GM18861 (cell line): ENCODE measurements around the gene SLC34A1.
"Not testable (repeated sequence)": the region's sequence is repeated elsewhere in the genome, so short reads cannot be mapped to it uniquely, and the experiment has no call there.

ENCODE experiments used
- ATAC-seq: cut with Tn5 transposase; IDR thresholded peaks from one replicate; pipeline ENCODE4 v1.9.1; 2021; ENCODE audit not compliant: unreplicated experiment

The SLC34A1 gene

DNA sequence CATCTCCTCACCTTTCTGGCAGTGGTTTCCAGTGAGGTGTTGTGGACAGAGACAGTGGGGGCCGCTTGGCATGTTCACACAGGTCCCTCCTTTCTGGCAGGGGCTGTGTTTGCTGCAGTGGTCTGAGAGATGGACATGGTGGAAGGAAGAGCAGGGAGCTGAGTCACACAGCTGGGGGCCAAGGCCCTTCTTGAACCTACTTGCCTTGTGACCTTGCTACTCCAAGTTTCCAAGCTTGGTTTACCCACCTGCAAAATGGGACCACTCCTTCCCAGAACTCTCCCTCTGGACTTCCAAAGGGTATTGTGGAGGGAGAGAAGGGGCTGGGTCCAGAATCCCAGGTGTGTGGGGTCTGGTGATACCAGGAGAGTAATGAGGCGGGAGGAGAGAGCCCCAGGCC lies 21.1 kb downstream of the SLC34A1 start:
- ATAC-seq: no peak

DNA sequence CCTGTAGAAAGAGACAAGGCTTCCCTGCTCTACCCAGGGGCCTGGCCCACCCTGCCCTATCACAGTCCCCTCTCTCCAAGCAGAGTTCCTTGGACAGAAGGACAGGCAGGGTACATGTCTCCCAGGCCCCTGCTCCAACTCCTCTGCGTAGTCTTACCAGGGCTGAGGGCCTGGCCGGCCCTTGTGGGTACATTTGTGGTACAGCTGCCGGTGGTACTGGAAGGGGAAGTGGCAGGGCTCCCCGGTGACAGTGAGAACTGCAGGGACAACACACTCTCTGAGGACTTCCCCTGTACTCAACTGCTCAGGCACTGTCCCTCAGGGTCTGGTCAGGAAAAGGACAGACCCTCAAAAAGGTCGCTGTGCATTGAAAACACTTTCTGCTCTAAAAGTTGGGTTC lies 21.6 kb downstream of the SLC34A1 start:
- no peak for ATAC-seq

DNA sequence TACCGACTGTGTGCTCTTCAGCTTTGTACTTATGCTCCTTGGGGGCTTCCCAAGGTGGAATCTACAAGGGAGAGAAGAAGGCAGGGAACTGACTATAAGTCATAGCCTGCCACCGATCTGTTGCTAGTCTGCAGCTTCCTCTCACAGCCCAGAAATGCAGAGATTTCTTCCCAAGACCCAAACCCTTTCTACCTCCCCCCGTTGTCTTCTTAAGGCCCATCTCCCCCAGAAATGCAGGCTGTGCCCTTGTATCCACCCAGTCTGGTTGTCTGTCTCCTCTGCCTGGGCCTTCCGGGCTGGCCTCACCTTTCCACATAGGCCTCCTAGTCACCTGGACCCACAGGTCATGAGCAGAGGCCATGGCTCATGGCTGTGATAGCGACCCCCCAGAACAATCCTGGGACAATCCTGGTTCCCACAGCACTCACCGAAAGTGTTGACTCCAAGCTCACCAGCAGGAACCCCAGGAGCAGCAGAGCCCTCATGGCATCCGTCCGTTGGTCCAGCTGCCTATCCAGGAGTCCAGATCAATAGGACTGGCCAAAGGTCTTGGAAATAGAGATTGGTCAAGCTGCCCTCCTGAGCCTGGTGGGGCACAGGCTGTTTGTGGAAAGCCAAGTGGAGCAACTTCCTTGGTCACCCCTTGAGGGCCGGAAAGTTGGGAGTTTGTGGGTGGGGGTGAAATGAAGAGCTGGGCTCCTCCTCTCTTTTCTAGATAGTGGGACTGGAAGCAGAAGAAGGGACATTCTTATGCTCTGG lies 25.0 kb downstream of the SLC34A1 start, which contains the start of gene F12:
Gene F12 (minus strand): TSS at position 522 of the 759 bp plus-strand sequence. CDS start 37 bp downstream, at position 485.
- ATAC-seq: no peak

DNA sequence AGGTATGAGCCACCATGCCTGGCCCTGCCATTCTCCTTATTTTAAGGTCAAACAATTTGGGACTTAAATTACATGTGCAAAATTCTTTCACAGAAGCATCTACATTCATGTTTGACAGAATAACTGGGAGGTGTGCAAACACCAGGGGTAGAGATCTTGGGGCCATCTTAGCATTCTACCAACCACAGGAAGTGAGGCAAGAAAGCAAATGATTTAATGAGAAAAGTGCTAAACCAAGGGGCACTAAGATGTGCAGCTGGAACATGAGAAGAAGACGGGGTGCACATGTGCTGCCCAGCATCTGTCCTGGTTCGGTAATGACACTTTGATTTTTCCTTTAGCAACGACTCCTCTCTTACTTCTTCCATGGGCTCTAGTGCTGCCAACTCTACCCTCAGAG lies 26.3 kb downstream of the SLC34A1 start:
- no peak for ATAC-seq

DNA sequence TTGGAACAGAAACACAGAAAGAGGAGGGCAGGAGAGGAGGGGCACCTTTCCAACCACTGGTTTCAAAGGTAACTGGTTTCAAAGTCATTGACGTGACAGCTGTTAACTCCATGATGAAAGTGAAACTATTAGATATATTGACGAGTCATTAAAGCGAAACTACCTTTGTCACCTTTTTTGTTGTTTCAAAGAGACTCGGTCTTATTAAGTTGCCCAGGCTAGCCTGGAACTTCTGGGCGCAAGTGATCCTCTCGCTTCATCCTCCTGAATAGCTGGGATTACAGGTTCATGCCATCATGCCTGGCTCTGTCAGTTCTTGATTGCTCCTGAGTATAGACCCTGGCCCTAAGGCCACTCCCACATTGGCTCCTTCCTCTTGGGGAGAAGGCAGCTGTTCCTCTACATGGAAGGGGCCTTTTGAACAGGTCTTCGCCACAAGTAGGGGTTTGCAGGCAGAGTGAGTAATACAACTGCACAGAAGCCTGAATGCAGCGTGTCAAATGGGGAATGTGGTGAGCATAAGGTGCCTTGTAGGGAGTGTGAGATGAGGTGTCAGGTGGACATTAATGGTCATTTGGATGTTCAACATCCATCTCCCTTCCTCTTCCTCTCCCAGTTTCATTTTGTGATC lies 28.5 kb downstream of the SLC34A1 start:
- peak; percentile 71 for ATAC-seq

DNA sequence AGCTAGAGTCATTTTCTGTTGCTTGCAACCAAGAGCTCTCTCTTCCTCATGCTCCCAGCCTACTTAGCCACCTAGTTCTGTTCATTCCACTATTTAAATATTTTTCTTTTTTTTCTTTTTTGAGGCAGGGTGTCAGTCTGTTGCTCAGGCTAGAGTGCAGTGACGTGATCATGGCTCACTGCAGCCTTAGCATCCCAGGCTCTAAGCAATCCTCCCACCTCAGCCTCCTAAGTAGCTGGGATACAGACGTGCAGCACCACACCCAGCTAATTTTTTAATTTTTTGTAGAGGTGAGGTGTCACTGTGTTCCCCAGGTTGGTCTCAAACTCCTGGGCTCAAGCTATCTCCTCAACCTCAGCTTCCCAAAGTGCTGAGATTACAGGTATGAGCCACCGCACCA lies 30.2 kb downstream of the SLC34A1 start:
- ATAC-seq: no peak

DNA sequence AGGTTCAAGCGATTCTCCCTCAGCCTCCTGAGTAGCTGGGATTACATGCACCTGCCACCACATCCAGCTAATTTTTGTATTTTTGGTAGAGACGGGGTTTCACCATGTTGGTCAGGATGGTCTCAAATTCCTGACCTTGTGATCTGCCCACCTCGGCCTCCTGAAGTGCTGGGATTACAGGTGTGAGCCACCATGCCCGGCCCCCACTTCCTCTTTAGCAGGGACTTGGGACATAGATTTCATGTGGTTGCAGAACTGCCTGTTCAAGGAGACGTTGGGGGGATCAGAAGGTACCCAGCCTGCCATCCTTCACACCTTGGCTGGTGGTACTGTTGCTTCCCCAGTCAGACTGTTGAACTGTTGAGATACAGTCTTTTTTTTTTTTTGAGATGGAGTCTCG lies 32.8 kb downstream of the SLC34A1 start:
- not testable (repeated sequence) for ATAC-seq

DNA sequence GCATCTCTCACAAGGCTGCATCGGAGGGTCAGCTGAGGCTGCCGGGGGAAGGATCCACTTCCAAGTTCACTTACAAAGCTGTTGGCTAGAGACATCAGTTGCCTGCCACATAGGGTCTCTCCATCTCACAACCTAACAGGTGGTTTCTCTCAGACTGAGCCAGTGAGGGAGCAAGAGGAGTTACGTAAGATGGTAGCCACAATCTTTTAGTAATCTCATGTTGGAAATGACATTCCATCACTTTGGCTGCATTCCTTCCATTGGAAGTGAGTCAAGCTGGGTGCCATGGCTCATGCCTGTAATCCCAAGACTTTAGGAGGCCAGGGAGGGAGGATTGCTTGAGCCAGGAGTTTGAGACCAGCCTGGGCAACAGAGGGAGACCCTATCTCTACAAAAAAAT lies 34.8 kb downstream of the SLC34A1 start:
- no peak for ATAC-seq

DNA sequence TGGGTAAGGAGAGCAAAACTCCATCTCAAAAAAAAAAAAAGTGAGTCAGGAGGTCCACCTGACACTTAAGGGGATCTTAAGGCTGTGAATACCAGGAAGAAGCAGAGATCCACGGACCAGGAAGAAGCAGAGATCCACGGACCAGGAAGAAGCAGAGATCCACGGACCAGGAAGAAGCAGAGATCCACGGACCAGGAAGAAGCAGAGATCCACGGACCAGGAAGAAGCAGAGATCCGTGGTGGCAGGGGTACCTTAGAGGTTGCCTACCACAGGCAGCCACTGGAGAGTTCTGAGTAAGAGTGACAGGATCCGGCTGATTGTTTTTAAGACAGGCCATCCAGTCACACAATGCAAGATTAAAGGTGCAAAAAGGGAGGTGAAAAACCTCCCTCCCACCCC lies 36.2 kb downstream of the SLC34A1 start:
- not testable (repeated sequence) for ATAC-seq

DNA sequence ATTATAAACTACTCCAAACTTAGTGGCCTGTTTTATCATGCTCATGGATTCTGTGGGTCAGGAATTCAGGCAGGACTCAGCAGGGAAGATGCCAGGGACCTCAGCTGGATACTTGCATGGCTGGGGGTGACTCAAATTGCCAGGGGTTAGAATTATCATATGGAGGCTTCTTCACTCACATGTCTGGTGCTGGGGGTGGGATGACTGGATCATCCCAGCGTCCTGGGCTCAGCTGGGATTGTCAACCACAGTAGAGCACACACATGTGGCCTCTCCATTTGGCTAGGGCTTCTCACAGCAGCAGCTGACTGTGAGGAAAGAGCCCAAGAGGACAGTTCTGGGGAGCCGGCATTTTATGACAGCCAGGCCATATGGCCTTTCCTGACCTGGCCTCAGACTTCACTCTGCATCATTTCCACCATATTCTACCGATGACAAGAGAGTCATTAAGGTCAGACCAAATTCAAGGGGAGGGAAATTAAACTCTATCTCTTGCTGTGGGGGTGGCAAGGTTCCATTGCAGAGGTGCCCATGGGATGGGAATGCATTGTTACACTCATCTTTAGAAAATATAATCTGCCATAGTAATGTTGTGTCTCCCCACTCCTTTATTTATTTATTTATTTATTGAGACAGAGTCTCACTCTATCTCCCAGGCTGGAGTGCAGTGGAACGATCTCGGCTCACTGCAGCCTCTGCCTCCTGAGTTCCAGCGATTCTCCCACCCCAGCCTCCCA lies 37.0 kb downstream of the SLC34A1 start:
- no peak for ATAC-seq

DNA sequence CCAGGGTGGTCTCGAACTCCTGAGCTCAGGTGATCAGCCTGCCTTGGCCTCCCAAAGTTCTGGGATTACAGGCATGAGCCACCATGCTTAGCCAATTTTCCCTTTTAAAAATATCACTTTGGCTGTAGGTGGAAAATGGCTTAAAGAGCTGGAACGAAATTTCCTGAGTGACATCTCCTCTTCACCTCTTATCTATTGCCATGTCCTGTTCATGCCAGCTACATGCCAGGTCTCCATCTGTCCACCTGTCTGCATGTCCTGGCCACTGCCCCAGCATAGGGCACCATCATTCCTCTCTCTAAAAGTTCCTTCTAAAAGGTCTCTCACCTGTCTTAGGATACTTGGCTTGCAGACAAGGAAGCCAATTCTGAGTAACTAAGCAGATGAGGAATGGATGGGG lies 39.4 kb downstream of the SLC34A1 start:
- no peak for ATAC-seq

DNA sequence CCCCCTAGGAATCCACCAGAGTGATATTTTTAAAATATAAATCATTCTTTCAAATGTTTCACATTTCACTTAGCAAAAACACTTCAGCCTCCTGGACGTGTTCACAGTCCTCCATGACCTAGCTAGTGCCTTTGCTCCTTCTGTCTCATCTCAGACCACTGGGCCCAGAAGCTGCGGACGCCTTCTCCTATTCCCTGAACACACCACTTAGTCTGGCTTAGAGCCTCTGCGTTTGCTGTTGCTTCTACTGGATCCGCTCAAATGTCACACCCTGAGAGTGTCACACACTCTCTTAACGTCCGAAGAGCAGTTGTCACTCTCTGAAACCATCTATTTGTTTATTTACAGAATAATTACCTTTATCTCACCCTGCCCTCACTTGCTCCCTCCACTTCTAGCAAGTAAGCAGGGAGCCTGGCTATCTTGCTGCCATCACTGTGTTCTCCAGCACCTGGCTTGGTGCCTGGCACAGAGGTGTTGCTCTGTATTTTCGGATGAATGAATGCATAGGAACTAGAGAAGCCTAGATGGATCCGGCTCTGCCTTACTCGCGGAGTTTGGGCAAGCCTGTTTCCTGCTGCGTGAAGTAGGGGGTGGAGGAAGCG lies 41.1 kb downstream of the SLC34A1 start:
- ATAC-seq: no peak

DNA sequence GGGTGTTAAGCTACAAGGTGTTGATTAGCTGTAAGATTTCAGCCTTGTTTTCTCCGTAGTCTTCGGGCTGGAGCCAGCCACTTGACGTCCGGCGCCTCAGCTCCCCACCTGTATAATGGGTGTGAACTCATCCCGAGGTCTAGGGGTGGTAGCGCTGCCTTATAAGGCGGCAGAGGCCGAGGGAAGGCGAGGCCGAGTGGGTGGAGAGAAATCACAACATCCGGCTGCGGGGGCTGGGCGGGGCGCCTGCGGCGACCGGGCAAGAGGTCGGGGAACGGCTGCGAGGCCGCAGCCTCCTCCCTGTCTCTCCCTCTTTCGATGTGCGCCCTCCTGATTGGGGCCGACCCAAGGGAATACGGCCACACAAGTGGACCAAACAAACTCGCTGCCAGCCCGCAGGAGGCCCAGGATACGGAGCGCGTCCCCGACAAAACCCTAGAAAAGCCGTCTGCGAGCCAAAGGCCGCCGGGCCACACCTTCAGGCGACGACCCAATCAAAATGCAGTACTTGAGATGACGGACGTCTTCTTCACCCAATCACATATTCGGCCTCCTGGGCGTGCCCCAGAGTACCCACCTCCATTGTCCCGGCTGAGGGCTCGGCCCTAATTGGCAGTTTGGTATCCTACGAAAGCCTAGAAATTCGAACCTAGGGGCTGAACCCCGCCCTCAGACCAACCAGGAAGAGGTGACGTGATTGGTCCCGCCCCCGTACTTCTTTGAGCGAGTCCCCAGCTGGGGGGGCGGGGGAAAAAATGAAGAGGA lies 41.7 kb downstream of the SLC34A1 start:
- ATAC-seq: peak; percentile 75

DNA sequence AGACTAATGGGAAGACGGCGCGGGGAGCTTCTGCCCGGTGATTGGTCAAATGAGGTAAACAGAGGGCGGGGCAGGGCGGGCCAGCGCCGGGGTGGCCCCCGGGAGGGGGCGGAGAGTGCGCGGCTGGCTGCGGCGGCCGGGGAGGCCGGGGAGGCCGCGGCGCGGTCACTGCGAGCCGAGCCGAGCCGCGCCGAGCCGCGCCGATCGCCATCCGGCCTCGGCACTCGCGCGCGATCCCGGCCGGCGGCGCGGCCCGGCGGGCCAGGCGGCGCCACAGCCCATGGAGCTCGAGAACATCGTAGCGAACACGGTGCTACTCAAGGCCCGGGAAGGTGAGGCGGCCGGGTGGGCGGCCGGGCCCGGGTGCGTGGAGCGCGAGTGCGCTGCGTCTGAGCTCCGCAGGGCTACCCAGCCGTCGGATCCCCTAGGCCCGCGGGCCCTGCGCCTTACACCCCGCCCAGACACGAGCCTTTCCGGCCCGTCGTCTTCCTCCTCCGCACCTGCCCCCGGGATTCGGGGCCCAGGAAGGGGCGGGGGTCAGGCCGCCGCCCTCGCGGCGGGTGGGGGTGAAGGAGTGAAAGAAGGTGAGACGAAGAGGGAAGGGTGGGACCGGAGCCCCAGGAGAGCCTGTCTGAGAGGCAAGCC lies 42.5 kb downstream of the SLC34A1 start, which contains the start of gene GRK6:
Gene GRK6 (plus strand): TSS at position 111 of the 645 bp plus-strand sequence. CDS start 170 bp downstream, at position 281.
- ATAC-seq: peak; percentile 1

DNA sequence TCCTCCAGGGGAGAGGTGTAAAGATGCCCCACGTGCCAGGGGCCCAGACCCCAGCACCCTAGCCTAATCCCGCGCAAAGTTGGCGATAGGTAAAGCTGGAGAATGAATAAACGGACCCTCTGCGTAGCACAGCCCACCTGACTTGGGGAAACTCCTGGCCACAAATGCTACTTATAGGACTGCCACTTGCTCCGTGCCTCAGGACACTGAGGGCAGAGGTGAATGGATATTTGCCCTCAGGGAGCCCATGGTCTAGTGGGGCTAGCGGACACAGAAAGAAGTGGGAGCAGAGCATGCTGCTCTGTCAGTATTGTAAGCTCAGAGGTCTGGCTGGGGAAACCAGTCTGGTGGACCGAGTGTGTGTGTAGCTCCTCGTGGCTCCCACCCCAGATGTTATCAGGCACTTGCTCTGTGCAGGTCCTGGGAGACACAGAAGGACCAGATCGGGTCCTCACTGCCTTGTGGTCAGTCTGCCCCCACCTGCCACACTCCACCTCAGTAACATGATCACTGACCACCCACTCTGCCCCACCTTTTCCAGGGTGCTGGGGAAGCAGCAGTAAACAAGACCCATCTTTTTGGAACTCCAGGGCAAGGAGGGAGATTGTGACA lies 43.1 kb downstream of the SLC34A1 start:
- no peak for ATAC-seq

DNA sequence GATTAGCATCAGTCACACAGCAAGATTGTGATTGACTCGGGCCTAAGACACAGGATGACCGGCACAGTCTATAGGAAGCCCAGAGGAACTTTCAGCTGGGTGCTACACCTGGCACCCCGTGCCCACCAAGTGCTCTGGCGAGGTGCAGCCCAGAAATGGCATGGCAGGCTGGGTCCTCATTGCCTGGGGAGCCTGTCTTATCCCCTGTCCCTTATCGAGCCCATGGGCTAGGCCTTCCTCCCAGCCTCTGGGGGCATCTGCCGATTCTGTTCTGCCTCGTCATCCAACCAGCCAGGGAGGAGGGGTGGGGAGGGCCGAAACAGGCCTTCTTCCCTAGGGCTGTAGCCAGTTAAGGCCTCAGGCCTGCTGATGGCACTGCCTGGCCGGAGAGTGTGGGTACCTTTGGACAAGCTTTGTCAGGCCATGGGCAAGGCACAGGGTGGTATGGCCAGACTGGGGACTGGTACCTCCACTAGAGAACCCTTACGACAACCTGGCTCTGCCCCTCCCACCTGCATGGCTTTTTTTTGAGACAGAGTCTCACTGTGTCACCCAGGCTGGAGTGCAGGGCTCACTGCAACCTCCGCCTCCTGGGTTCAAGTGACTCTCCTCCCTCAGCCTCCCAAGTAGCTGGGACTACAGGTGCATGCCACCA lies 43.8 kb downstream of the SLC34A1 start:
- ATAC-seq: no peak

DNA sequence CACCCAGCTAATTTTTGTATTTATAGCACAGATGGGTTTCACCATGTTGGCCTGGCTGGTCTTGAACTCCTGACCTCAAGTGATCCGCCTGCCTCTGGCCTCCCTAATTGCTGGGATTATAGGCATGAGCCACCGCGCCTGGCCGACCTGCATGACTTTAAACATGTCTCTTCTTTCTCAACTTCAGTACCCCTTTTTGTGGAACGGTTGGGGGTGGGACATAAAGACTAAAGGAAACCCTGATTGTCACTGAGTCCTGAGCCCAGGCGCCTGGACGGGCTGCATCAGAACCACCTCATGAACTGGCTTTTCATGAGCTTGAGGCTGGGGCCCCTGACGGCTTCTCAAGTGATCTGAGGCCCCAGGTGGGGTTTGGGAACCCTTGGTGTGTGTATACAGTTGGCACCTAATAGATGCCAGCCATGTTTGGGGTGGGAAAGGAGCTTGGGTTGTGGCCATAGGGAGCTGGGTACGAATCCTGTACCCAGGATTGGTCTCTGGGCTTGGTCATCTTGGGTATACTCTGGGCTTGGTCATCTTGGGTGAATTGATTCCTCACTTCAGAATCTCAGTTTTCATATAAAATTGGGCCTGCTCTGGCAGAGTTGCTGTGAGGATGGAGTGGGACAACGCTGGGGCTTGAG lies 44.5 kb downstream of the SLC34A1 start:
- no peak for ATAC-seq

DNA sequence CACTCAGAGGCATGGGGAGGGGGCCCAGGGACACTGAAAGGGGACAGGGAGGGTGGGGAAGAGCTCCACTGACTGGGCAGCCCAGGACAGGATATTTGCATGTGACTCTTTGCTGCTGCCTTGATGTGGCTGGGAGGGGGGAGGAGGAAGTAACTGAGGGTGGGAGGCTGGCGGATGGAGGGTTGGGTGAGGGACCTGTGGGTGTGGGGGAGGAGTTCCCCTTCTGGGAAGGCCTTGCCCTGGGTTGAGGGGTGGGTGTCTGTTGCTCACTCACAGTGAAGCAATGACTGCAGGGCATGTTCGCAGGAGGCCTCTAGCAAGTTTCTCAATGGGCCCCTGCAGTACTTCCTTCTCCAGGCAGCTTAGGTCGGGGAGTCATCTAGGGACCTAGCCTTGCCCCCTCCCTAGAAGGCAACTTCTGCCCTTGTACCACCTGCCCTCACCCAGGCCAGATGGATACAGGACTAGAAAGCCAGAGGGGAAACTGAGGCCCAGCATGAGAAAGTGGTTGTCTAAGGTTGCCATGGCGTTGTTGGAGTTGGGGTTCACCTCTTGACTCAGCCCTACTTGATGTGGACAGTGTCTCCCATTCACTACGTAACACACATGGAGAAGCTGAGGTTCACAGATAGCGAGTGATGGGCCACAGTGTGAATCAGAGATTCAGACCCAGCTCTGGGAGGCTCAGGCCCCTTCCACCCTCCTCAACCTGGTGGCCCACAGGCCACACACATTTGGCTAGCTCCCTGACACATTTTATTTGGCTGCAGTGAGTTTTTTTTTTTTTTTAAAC lies 45.2 kb downstream of the SLC34A1 start:
- ATAC-seq: no peak
